GM06990 (cell line): ENCODE measurements around the gene GEMIN5.

ENCODE experiments used
- DNase-seq: peaks from one replicate; pipeline ENCODE4 v3.0.0-alpha.2; 2011; ENCODE audit not compliant: insufficient read length; ENCODE audit errors: extremely low read depth
- H3K27me3 ChIP-seq: replicated peaks from 2 replicates; pipeline ENCODE4 v1.6.0; 2011; ENCODE audit warnings: low read length; ENCODE audit not compliant: control insufficient read depth, insufficient read depth
- H3K36me3 ChIP-seq: 2 replicates; pipeline ENCODE4 v1.5.1; 2011; ENCODE audit warnings: low read length; ENCODE audit not compliant: control insufficient read depth, insufficient read depth
- H3K4me3 ChIP-seq: replicated peaks from 2 replicates; pipeline ENCODE4 v1.5.1; 2011; ENCODE audit warnings: low read depth, mild to moderate bottlenecking, control low read depth, low read length
- TF ChIP-seq, protein P1 (sequence below): IDR thresholded peaks from 2 replicates; pipeline ENCODE4 v1.5.1; 2011; ENCODE audit warnings: low read length, control low read depth, mild to moderate bottlenecking, inconsistent platforms; ENCODE audit not compliant: insufficient read depth, poor library complexity, severe bottlenecking

Gene GEMIN5

DNA sequence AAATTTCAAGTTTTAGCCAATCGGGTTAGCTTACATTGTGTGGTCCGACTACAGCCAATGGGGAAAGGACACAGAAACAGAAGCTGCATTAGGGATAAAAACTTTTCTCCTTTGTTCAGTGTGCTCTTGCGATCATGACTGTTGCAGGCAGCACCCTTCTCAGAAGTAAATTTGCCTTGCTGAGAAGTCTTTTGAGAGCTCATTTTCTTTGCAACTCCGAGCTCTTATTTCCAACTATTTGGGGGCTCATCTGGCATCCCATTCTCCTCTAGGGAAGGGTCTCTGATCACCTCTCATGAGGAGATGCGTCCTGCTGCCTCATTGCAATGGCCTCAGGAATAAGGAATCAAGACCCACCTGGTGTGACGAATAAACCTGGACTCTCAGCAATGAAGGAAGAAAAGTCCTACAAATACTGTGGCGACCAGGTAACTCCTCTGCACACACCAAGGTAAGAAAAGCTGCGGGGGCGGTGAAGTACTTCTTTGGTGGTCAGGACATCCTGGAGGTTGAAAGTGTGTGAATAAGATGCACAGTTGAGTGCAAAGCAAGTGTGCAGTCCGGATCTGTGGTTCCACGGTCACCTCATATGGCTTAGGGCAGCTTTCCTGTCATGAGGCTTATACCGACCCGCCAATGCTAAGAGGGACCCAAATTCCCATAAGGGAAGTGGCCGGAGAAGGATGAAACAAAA, 59.2 kb downstream of the GEMIN5 start:
- no peaks in the 10 kb centered on the region for H3K27me3 ChIP-seq
- H3K4me3 ChIP-seq: no peak overlapping the region
- TF ChIP-seq, protein P1, sequence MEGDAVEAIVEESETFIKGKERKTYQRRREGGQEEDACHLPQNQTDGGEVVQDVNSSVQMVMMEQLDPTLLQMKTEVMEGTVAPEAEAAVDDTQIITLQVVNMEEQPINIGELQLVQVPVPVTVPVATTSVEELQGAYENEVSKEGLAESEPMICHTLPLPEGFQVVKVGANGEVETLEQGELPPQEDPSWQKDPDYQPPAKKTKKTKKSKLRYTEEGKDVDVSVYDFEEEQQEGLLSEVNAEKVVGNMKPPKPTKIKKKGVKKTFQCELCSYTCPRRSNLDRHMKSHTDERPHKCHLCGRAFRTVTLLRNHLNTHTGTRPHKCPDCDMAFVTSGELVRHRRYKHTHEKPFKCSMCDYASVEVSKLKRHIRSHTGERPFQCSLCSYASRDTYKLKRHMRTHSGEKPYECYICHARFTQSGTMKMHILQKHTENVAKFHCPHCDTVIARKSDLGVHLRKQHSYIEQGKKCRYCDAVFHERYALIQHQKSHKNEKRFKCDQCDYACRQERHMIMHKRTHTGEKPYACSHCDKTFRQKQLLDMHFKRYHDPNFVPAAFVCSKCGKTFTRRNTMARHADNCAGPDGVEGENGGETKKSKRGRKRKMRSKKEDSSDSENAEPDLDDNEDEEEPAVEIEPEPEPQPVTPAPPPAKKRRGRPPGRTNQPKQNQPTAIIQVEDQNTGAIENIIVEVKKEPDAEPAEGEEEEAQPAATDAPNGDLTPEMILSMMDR: no peak
- no peak for DNase-seq
- H3K36me3 ChIP-seq: peaks cover 10% of the 10 kb centered on the region

DNA sequence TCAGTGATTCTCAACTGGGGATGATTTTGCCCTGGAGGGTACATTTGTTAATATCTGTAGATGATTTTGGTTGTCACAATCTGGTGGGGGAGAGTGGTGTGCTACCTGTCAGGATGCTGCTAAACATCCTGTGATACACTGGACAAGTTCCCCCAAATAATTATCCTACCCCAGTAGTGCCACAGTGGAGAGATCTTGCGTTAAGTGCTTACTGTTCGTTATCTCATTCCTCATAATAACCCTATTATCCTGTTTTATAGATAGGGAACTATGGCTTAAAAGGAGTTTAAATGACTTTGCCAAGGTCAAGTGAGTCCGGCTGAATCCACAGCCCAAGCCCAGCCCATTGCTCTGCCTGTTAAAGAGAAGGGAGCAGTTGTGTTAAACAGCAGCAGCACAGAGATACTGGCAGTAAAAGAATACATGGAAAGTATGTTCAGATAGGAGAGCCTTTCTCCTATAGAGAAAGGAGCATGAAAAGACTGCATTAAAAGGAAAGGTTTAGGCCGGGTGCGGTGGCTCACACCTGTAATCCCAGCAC, 64.2 kb downstream of the GEMIN5 start:
- TF ChIP-seq, protein P1: no peak
- no peaks in the 10 kb centered on the region for H3K27me3 ChIP-seq
- H3K4me3 ChIP-seq: no peak overlapping the region
- peaks cover 15% of the 10 kb centered on the region for H3K36me3 ChIP-seq
- no peak for DNase-seq

DNA sequence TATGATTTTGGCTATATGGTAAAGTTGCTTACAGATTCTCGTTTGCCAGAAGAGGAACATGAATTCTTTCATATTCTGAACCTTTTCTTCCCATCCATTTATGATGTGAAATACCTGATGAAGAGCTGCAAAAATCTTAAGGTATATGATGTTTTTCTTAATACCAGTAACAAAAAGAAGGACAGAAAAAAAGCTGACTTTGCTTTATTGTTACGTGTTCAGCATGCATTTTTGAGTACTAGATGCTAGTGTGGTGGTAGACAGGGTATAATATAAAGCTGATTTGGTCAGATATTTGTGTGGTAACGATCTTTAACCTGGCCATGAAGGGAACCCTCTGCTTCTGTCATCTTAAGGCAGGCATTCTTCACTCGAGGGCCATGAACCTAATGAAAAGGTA, 66.3 kb downstream of the GEMIN5 start:
- no peak for DNase-seq
- no peak overlapping the region for H3K4me3 ChIP-seq
- TF ChIP-seq, protein P1: no peak
- peaks cover 21% of the 10 kb centered on the region for H3K36me3 ChIP-seq
- H3K27me3 ChIP-seq: no peaks in the 10 kb centered on the region

DNA sequence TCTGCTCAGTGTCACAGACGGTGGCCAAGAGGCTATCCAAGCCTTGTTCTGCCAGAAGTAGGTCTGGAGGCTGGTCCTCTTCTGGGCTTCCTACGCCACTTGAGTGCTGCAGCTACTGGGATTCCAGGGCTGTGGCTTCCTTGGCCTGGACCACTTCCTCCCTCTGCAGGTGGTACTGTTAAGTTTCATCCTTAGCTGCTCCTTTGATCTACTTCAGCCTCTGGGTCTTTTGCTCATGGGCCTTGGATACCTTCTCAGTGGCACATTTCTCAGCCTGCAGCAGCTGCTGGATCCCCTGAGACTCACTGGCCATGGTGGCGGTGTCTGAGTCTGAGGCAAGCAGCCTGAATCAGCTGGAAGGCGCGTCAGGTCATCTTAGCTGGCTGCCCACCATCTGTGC, 69.3 kb downstream of the GEMIN5 start:
- Histone ChIP-seq H3K27me3 (no peaks in the 10 kb centered on the region), H3K36me3 (peaks cover 17% of the 10 kb centered on the region), H3K4me3 (no peak overlapping the region)
- DNase-seq: no peak
- TF ChIP-seq, protein P1: no peak

DNA sequence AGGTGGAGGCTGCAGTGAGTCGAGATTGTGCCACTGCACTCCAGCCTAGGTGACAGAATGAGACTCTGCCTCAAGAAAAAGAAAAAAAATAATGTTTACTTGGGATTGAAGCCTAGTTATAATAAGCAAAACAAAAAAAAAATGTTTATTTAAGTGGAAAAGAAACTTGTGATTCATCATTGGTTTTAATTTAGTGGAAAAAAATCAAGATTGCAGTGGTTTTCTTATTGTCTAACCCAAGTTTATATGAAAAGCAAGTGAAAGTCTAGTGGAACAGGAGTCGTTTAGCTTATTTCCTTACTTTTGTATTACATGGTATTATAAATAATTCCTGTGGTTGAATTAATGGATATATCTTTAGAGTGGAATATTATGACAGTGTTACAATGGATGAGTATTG, 71.2 kb downstream of the GEMIN5 start:
- Histone ChIP-seq H3K27me3 (no peaks in the 10 kb centered on the region), H3K36me3 (peaks cover 15% of the 10 kb centered on the region), H3K4me3 (no peak overlapping the region)
- TF ChIP-seq, protein P1: no peak
- no peak for DNase-seq
